ENCODE data around the gene MYL6. TPM values are rescaled to one million over a fixed set of nuclear protein-coding genes. Genes with fewer than 3 reads are reported as not detected.
"Not testable (repeated sequence)": the region's sequence is repeated elsewhere in the genome, so short reads cannot be mapped to it uniquely, and the experiment has no call there.

Gene MYL6
- total RNA-seq, 4 donors from 2014 or later: 773 to 1,142 (median 915) TPM

DNA sequence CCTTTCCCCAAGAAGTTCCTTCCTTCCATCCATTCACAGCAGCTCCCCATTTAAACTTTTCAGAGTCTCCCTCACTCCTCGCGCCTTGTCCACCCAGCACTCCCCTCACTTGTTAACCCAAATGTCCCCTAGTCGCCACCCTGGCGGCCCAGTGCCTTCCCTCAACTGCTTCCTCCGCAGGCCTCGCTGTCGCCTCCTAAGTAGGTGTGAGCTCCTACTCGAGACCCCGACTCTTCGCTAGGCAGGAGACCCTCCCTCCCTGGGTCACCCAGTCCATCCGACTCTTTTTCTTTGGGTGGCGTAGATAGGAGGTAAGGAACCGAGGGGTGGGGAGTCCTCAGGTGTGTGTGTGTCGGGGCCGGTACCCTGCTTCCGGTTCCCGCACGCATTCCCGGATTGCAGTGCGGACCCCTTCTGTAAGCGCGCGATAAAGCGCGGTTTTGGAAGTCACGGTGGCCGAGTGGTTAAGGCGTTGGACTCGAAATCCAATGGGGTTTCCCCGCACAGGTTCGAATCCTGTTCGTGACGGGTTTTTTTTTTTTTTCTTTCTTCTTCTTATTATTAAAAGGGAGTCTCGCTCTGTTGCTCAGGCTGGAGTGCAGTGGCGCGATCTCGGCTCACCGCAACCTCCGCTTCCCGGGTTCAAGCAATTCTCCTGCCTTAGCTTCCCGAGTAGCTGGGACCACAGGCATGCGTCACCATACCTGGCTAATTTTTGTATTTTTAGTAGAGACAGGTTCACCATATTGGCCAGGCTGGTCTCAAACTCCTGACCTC lies 31.9 kb downstream of the MYL6 start:
- H3K4me3 ChIP-seq: peak overlapping the region; percentile 88
- H3K36me3 ChIP-seq: peaks cover 17% of the 10 kb centered on the region
- under 1% methylated on average over 42 of the region's 42 CpGs for WGBS

DNA sequence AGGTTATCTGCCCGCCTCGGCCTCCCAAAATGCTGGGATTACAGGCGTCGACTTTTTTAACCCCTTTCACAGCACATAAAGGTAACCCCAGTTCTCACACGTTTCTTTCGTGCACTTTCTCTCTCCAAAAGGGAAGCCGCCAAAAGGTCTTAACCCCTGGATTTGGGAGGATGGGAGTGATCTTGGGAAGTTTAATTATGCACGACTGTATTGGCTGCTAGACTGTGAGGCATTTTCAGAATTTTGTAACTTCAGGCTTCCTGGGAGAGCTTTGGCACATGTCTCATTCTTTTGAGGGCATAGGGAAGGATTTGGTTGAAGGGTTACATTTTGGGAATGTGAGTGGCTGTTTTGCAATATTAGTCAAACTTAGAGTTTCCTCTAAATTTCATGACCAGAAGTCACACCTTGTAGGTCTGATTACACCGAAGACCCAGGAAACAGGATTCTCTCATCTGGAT lies 32.6 kb downstream of the MYL6 start:
- no peak for DNase-seq (ENCODE audit: low spot score in 2 of 2)
- 20% methylated on average over 9 of the region's 9 CpGs for WGBS
- TF ChIP-seq, protein P1, sequence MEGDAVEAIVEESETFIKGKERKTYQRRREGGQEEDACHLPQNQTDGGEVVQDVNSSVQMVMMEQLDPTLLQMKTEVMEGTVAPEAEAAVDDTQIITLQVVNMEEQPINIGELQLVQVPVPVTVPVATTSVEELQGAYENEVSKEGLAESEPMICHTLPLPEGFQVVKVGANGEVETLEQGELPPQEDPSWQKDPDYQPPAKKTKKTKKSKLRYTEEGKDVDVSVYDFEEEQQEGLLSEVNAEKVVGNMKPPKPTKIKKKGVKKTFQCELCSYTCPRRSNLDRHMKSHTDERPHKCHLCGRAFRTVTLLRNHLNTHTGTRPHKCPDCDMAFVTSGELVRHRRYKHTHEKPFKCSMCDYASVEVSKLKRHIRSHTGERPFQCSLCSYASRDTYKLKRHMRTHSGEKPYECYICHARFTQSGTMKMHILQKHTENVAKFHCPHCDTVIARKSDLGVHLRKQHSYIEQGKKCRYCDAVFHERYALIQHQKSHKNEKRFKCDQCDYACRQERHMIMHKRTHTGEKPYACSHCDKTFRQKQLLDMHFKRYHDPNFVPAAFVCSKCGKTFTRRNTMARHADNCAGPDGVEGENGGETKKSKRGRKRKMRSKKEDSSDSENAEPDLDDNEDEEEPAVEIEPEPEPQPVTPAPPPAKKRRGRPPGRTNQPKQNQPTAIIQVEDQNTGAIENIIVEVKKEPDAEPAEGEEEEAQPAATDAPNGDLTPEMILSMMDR (IDR thresholded peaks at IDR 0.05): no peak
- TF ChIP-seq POLR2AphosphoS5 (IDR thresholded peaks at IDR 0.05) (no peak), POLR2A (IDR thresholded peaks at IDR 0.05) (no peak), EP300 (IDR thresholded peaks at IDR 0.05) (no peak)

More for the DNA sequence above, 31.9 kb downstream of the MYL6 start:
- Histone ChIP-seq H3K27me3 (no peaks in the 10 kb centered on the region), H3K9me3 (no peaks in the 10 kb centered on the region), H3K27ac (peak overlapping the region; percentile 91), H3K4me1 (peaks cover 29% of the 10 kb centered on the region)
- DNase-seq (ENCODE audit: low spot score in 2 of 2): peak; percentile 87 to 88
- TF ChIP-seq EP300 (IDR thresholded peaks at IDR 0.05): no peak
- TF ChIP-seq, protein P1 (IDR thresholded peaks at IDR 0.05): no peak
- TF ChIP-seq POLR2A (IDR thresholded peaks at IDR 0.05): no peak
- TF ChIP-seq POLR2AphosphoS5 (IDR thresholded peaks at IDR 0.05): peak in 2 of 3 donors; percentile 31 to 68

DNA sequence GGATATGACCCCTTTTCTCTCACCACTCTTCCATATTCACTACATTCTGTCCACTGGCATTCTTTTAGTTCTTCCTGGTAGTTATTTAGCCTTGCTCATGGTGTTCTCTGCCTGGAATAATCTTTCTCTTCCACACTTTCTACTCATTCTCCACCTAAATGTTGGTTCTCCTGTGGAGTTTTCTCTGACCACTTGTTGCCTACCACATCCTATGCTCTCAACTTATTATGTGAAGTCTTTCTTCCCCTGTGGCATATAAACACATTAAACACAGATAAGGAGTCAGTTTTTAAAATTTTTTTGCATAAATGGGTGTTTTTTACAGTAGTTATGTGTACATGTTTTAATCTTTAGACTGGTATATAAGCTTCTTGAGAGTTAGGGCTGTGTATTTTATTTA lies 34.4 kb downstream of the MYL6 start:
- TF ChIP-seq, protein P1 (IDR thresholded peaks at IDR 0.05): no peak
- TF ChIP-seq POLR2A (IDR thresholded peaks at IDR 0.05): no peak
- TF ChIP-seq EP300 (IDR thresholded peaks at IDR 0.05): no peak
- no peak for TF ChIP-seq POLR2AphosphoS5 (IDR thresholded peaks at IDR 0.05)

More for the DNA sequence above, 32.6 kb downstream of the MYL6 start:
- no peaks in the 10 kb centered on the region for H3K27me3 ChIP-seq
- H3K4me3 ChIP-seq: peak overlapping the region; percentile 88
- peak overlapping the region; percentile 91 for H3K27ac ChIP-seq
- peaks cover 29% of the 10 kb centered on the region for H3K4me1 ChIP-seq
- no peaks in the 10 kb centered on the region for H3K9me3 ChIP-seq
- peaks cover 11% of the 10 kb centered on the region for H3K36me3 ChIP-seq

DNA sequence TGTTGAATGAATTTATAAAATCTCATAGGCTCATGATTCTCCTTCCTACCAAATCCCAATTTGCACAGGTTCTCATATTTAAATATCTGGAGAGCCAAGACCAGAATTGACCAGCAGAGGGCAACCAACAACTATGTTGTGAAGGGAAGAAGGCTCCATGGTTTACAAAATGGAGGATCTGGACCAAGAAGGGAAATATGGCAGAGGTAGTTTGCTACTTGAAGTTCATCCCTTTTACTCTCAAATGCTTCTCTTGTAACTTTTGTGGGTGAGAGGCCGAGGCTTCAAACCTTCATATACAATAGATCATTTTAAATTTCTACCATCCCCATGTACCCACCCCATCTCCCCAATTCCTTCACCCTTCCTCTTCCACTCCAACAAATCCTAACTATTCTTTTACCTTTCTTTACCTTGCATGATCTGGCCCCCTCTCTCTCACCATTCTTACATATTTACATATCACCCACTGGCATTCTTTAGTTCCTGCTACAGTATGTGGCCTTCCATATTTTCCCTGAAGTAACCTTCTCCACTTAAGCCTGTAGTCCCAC lies 34.9 kb downstream of the MYL6 start:
- peak in 1 of 2 donors; percentile 84 for DNase-seq (ENCODE audit: low spot score in 2 of 2)
- 59% methylated on average over 1 of the region's 1 CpG for WGBS
- no peak overlapping the region for H3K4me3 ChIP-seq

More for the DNA sequence above, 34.4 kb downstream of the MYL6 start:
- no peaks in the 10 kb centered on the region for H3K27me3 ChIP-seq
- H3K27ac ChIP-seq: no peak overlapping the region
- no peak overlapping the region for H3K4me3 ChIP-seq
- no peaks in the 10 kb centered on the region for H3K36me3 ChIP-seq
- no peak for DNase-seq (ENCODE audit: low spot score in 2 of 2)
- H3K4me1 ChIP-seq: peaks cover 18% of the 10 kb centered on the region
- H3K9me3 ChIP-seq: no peaks in the 10 kb centered on the region

DNA sequence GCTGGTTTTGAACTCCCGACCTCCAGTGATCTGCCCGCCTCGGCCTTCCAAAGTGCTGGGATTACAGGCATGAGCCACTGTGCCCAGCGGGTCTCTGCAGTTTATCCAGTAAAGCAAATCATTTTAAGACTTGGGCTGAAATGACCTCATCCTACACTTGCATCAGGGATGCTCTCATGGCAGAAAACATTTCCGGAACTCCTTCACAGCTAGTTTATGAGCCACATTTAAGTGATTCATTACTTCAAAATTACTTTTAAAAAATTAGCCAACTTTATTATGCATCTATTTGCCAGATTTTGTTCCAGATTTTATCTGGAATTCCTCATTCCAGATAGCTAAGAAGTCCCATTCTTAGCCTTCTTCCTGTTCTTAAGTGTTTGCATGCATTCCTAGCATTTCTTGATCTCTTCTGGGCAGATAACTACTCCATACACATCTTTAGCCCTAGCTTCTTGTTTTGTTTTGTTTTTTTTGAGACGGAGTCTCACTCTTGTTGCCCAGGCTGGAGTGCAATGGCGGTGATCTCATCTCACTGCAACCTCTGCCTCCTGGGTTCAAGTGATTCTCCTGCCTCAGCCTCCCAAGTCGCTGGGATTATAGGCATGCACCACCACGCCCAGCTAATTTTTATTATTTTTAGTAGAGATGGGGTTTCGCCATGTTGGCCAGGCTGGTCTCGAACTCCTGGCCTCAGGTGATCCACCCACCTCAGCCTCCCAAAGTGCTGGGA lies 38.8 kb downstream of the MYL6 start:
- H3K9me3 ChIP-seq; H3K4me1 ChIP-seq; H3K36me3 ChIP-seq; H3K27ac ChIP-seq; H3K4me3 ChIP-seq; DNase-seq (ENCODE audit: low spot score in 2 of 2); H3K27me3 ChIP-seq: not testable (repeated sequence)
- 73% methylated on average over 11 of the region's 11 CpGs for WGBS

More for the DNA sequence above, 34.9 kb downstream of the MYL6 start:
- Histone ChIP-seq H3K27me3 (no peaks in the 10 kb centered on the region), H3K9me3 (no peaks in the 10 kb centered on the region), H3K36me3 (no peaks in the 10 kb centered on the region), H3K4me1 (peaks cover 13% of the 10 kb centered on the region), H3K27ac (no peak overlapping the region)
- TF ChIP-seq EP300 (IDR thresholded peaks at IDR 0.05) (no peak), POLR2AphosphoS5 (IDR thresholded peaks at IDR 0.05) (no peak), POLR2A (IDR thresholded peaks at IDR 0.05) (no peak)
- TF ChIP-seq, protein P1 (IDR thresholded peaks at IDR 0.05): peak; percentile 68 to 87

All from suprapubic skin (tissue), 4 donors.